NCI-H2081 (cell line): ENCODE results near the gene CPLANE1.

Experiments used
- DNase-seq, 2 experiments: peaks; one replicate each; lab custom pipeline; 2025; lab: John Stamatoyannopoulos, UW

The CPLANE1 gene

DNA sequence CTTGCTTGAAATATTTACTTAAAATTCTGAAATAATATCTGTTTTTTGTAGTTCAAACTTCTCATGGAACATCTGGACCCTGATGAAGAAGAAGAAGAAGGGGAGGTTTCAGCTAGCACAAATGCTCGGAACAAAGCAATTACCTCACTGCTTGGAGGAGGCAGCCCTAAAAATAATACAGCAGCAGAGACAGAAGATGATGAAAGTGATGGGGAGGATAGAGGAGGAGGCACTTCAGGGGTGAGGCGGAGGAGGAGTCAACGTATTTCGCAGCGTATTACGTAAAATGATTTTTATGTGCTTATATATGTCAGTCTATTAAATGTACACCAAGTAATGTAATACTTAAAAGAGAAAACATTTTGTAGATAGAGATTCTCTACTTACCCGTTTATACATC, 185.4 kb downstream of the CPLANE1 start:
- DNase-seq = no peak

DNA sequence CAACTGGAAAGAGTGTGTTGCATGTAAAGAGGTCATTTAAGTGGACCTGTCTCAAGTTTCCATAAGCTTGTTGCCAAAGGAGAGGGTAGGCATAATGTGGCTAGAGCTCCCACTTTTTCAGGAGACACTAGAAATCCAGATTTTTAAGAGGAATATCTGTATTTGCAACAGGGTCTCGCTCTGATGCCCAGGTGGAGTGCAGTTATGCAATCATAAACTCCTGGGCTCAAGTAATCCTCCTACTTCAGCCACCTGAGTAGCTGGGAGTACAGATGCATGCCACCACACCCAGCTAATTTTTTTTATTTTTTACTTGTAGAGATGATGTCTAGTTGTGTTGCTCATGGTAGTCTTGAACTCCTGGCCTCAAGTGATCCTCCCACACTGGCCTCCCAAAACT, 189.1 kb downstream of the CPLANE1 start:
- DNase-seq = no peak

- no peak for DNase-seq
These were observed 192.4 kb downstream of the CPLANE1 start for GRCh38 chr5:37056762-37057161.
